Measurements from ENCODE around the gene PPEF1. TPM values are rescaled to one million over a fixed set of nuclear protein-coding genes. Genes with fewer than 3 reads are reported as not detected.

Gene PPEF1
- total and polyA plus RNA-seq, 2 experiments from 2014 or later, result 0.76 TPM; not detected in 1

DNA sequence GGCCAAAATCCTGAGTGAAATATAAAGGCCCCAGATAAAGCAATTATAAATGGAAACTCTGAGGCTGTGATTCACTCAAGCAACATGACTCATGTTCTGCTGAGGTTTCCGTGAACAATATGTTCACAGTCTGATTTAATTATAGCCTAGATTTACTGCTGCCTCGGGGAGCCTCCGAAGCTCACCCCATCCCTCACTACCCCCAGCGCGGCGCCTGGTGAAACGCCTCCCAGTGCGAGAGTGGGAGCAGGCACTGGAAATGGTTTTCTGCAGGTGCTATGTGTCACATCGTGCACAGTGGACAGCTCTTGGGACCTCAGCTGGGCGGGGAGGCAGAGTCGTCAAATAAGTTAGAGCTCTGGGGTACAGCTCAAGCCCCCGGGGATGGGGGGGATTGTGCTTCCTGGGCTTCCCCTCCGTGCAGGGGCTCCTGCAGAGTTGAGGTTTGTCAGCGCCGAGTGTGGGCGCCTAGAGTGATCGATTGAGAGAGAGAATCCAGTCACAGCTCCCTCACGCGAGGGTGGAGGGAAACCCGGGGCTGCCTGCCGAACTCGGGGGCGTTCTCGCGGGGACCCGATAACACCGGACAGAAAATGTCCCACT, 165.8 kb downstream of the PPEF1 start:
- Mint-ChIP-seq H3K27me3 (ENCODE audit: insufficient read depth, low read depth, poor library complexity) (peaks cover under 1% of the 10 kb centered on the region), H3K27ac (no peak overlapping the region), H3K36me3 (ENCODE audit: low read depth) (no peaks in the 10 kb centered on the region), H3K9me3 (no peaks in the 10 kb centered on the region; the same call in 2 of the 3 replicates), H3K4me3 (no peak overlapping the region), H3K4me1 (no peaks in the 10 kb centered on the region; the same call in 2 of the 3 replicates)
- no peaks in the 10 kb centered on the region for H3K27me3 ChIP-seq (ENCODE audit: insufficient read depth)
- no peaks in the 10 kb centered on the region for H3K9me2 ChIP-seq (ENCODE audit: insufficient read depth)
- H3K4me3 ChIP-seq, result no peak overlapping the region
- H3K4me1 ChIP-seq (ENCODE audit: insufficient read depth), result no peaks in the 10 kb centered on the region
- no peak overlapping the region for H2AFZ ChIP-seq
- H4K20me1 ChIP-seq (replicated peaks; ENCODE audit: insufficient read depth), result no peaks in the 10 kb centered on the region
- H3K27ac ChIP-seq (ENCODE audit: low read depth), result no peak overlapping the region
- no peak for TF ChIP-seq POLR2AphosphoS5 (IDR thresholded peaks at IDR 0.05; ENCODE audit: low read depth)
- no peak for TF ChIP-seq ZNF331 (CRISPR knock-in tag; IDR thresholded peaks at IDR 0.05; ENCODE audit: low read depth)
- TF ChIP-seq, protein P1, sequence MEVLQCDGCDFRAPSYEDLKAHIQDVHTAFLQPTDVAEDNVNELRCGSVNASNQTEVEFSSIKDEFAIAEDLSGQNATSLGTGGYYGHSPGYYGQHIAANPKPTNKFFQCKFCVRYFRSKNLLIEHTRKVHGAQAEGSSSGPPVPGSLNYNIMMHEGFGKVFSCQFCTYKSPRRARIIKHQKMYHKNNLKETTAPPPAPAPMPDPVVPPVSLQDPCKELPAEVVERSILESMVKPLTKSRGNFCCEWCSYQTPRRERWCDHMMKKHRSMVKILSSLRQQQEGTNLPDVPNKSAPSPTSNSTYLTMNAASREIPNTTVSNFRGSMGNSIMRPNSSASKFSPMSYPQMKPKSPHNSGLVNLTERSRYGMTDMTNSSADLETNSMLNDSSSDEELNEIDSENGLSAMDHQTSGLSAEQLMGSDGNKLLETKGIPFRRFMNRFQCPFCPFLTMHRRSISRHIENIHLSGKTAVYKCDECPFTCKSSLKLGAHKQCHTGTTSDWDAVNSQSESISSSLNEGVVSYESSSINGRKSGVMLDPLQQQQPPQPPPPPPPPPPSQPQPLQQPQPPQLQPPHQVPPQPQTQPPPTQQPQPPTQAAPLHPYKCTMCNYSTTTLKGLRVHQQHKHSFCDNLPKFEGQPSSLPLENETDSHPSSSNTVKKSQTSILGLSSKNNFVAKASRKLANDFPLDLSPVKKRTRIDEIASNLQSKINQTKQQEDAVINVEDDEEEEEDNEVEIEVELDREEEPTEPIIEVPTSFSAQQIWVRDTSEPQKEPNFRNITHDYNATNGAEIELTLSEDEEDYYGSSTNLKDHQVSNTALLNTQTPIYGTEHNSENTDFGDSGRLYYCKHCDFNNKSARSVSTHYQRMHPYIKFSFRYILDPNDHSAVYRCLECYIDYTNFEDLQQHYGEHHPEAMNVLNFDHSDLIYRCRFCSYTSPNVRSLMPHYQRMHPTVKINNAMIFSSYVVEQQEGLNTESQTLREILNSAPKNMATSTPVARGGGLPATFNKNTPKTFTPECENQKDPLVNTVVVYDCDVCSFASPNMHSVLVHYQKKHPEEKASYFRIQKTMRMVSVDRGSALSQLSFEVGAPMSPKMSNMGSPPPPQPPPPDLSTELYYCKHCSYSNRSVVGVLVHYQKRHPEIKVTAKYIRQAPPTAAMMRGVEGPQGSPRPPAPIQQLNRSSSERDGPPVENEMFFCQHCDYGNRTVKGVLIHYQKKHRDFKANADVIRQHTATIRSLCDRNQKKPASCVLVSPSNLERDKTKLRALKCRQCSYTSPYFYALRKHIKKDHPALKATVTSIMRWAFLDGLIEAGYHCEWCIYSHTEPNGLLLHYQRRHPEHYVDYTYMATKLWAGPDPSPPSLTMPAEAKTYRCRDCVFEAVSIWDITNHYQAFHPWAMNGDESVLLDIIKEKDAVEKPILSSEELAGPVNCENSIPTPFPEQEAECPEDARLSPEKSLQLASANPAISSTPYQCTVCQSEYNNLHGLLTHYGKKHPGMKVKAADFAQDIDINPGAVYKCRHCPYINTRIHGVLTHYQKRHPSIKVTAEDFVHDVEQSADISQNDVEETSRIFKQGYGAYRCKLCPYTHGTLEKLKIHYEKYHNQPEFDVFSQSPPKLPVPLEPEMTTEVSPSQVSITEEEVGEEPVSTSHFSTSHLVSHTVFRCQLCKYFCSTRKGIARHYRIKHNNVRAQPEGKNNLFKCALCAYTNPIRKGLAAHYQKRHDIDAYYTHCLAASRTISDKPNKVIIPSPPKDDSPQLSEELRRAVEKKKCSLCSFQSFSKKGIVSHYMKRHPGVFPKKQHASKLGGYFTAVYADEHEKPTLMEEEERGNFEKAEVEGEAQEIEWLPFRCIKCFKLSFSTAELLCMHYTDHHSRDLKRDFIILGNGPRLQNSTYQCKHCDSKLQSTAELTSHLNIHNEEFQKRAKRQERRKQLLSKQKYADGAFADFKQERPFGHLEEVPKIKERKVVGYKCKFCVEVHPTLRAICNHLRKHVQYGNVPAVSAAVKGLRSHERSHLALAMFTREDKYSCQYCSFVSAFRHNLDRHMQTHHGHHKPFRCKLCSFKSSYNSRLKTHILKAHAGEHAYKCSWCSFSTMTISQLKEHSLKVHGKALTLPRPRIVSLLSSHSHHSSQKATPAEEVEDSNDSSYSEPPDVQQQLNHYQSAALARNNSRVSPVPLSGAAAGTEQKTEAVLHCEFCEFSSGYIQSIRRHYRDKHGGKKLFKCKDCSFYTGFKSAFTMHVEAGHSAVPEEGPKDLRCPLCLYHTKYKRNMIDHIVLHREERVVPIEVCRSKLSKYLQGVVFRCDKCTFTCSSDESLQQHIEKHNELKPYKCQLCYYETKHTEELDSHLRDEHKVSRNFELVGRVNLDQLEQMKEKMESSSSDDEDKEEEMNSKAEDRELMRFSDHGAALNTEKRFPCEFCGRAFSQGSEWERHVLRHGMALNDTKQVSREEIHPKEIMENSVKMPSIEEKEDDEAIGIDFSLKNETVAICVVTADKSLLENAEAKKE (CRISPR knock-in tag; IDR thresholded peaks at IDR 0.05), result no peak
- no peak for TF ChIP-seq CTCF (conservative IDR thresholded peaks at IDR 0.05; ENCODE audit: low read depth in 2 of 2)
- TF ChIP-seq EZH2 (IDR thresholded peaks at IDR 0.05; ENCODE audit: low read depth, unreplicated experiment), result no peak
- TF ChIP-seq JUNB (IDR thresholded peaks at IDR 0.05; ENCODE audit: unreplicated experiment), result no peak
- no peak for TF ChIP-seq CREB1 (CRISPR knock-in tag; IDR thresholded peaks at IDR 0.05; ENCODE audit: low read depth)
- TF ChIP-seq STAT1 (IDR thresholded peaks at IDR 0.05; ENCODE audit: unreplicated experiment), result no peak
- TF ChIP-seq REST (IDR thresholded peaks at IDR 0.05; ENCODE audit: unreplicated experiment), result no peak
- no peak for TF ChIP-seq EZH2phosphoT487 (IDR thresholded peaks at IDR 0.05; ENCODE audit: unreplicated experiment)
- no peaks in the 10 kb centered on the region for H3F3A ChIP-seq (replicated peaks; ENCODE audit: low read depth)
- DNase-seq (ENCODE audit: low spot score), result no peak
- no peak for ATAC-seq
- H3K79me2 ChIP-seq (replicated peaks; ENCODE audit: insufficient read depth), result no peaks in the 10 kb centered on the region
- H3K4me2 ChIP-seq, result no peak overlapping the region
- no peaks in the 10 kb centered on the region for H3K36me3 ChIP-seq (ENCODE audit: insufficient read depth)

All from GM23338 (cell line).